H1 (cell line): ENCODE data around the gene ABHD10. TPM values are rescaled to one million over a fixed set of nuclear protein-coding genes. Genes with fewer than 3 reads are reported as not detected.

Experiments
- CHD7 ChIP-seq: fragments of 300-600 bp; sonication (generic); IDR thresholded peaks from 2 replicates; pipeline ENCODE4 v1.7.1; 2012; ENCODE audit warnings: low read length, moderate library complexity, mild to moderate bottlenecking, inconsistent platforms; ENCODE audit not compliant: insufficient replicate concordance
- CREB1 ChIP-seq: IDR thresholded peaks from 2 replicates; pipeline ENCODE4 v1.6.1; 2012; ENCODE audit warnings: inconsistent platforms
- EGR1 ChIP-seq: IDR thresholded peaks from 2 replicates; pipeline ENCODE4 v1.6.1; 2011; ENCODE audit warnings: low read depth, low read length, borderline replicate concordance
- HDAC2 ChIP-seq, 2 experiments: fragments of 300-600 bp in 1 of 2; sonication (generic) in 1 of 2; IDR thresholded peaks; 2 replicates each; pipeline ENCODE4 v1.6.1; 2011 to 2012; ENCODE audit warnings: low read depth in 2 of 2, low read length in 2 of 2, mild to moderate bottlenecking in 2 of 2, moderate library complexity in 2 of 2, borderline replicate concordance in 1 of 2, inconsistent platforms in 1 of 2
- KDM5A ChIP-seq: fragments of 200-600 bp; IDR thresholded peaks from 2 replicates; pipeline ENCODE4 v1.7.1; 2012; ENCODE audit warnings: mild to moderate bottlenecking, low read length, inconsistent platforms, mixed read lengths
- NRF1 ChIP-seq: IDR thresholded peaks from 2 replicates; pipeline ENCODE4 v1.6.1; 2011; ENCODE audit warnings: mild to moderate bottlenecking, low read depth, low read length, improper control_type of control experiment
- PHF8 ChIP-seq: fragments of 200-600 bp; sonication (generic); conservative IDR thresholded peaks from 2 replicates; pipeline ENCODE4 v1.7.1; 2012; ENCODE audit warnings: low read depth, mild to moderate bottlenecking, inconsistent platforms, low read length, moderate library complexity
- polyA plus RNA-seq, 7 experiments: library from polyadenylated mRNA; depleted of rRNA in 3 of 7; stranded (reverse) in 5 of 7; unstranded in 2 of 7; fragments of >200 nt in 5 of 7; fragments of 200-250 nt in 2 of 7; gene quantifications; 1 replicate in 5 of 7; 2 replicates in 1 of 7; 4 replicates in 1 of 7; pipeline versions ENCODE4 v1.2.1 to v1.2.3, GENCODE V29; 2011 to 2013; ENCODE audit warnings: missing spikeins in 2 of 7, mixed read lengths in 2 of 7
- total RNA-seq: library from RNA; stranded (reverse); fragmentation: NEBNext Ultra II Directional; extraction: Animal tissue kit (Norgen Biotek cat#: 25700); gene quantifications from 2 replicates; pipeline ENCODE4 v1.2.1, GENCODE V29; 2021
- TF ChIP-seq, protein P1 (sequence below): IDR thresholded peaks from 2 replicates; pipeline ENCODE4 v1.6.1; 2011; ENCODE audit warnings: low read depth, mild to moderate bottlenecking, low read length; ENCODE audit not compliant: insufficient read depth

The ABHD10 gene
- total and polyA plus RNA-seq, 2 of the 8 experiments (the other 6 are each of a cell fraction or from before 2014, with no cell fraction given): 10.9 to 24.6 TPM

DNA sequence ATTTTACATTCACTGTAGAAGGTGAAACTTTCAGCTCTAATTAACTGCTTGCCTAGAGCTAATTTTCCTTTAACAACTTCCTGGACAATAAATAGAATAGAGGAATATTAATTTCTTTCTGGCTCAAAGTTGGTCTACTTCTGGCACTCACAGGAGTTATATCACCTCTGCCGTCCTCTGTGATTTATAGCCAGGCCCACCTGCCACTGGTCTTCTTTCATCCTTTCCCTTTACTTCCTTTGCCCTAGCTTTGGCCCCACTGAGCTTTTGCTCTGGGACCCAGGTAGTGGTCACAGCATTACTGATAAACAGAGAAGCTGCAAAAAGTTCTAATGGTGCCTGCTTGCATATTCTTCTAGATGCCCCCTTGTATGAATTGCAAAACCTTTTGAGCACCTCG lies 49.3 kb upstream of the ABHD10 start (continued):
- no peak for TF ChIP-seq CHD7
- TF ChIP-seq, protein P1, sequence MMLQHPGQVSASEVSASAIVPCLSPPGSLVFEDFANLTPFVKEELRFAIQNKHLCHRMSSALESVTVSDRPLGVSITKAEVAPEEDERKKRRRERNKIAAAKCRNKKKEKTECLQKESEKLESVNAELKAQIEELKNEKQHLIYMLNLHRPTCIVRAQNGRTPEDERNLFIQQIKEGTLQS: no peak
- TF ChIP-seq EGR1: no peak
- no peak for TF ChIP-seq KDM5A
- TF ChIP-seq NRF1: no peak
- TF ChIP-seq HDAC2 (IDR thresholded peaks at IDR 0.05; ENCODE audit: borderline replicate concordance in 1 of 2, low read depth in 2 of 2, low read length in 2 of 2): no peak
- TF ChIP-seq PHF8: no peak
- no peak for TF ChIP-seq CREB1
